ENCODE results near the gene EHMT1.

DNA sequence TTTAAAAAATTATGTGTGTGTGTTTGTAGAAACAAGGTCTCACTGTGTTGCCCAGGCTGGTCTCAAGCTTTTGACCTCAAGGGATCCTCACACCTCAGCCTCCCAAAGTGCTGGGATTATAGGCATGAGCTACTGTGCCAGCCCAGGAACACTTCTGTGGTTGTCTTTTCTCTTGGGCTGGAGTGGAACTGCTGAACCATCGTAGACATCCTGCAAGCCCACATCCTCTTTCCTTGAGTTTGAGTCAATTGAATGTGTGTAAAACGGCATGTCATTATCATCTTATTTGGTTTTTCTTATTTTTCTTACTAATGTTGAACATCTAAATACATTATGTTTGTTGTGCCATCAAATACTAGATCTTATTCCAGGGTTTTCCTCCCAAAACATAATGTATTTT lies 40.0 kb downstream of the EHMT1 start:
- TF ChIP-seq ZNF274 (IDR thresholded peaks at IDR 0.05; ENCODE audit: low read depth, low read length) (no peak), YY1 (IDR thresholded peaks at IDR 0.05; ENCODE audit: insufficient read depth, insufficient read length) (no peak)

Data from NT2/D1 (cell line).